Measurements from ENCODE around the gene MDM2.

MDM2 gene

GRCh38 chr12:68807576-68808387 is at the start of gene MDM2:
MDM2 (plus strand) TSS chr12:68808177; CDS start chr12:68808478, 301 bp downstream.
- Histone ChIP-seq H3K4me1 (ENCODE audit: control insufficient read depth, insufficient read depth, low read length) (peaks cover 21% of the 10 kb centered on the region), H3K9ac (ENCODE audit: low read depth, low read length) (peak within 1 kb of the TSS; percentile 100), H3K9me3 (ENCODE audit: control insufficient read depth, insufficient read depth, low read length) (no peaks in the 10 kb centered on the region), H3K4me3 (ENCODE audit: low read depth, low read length) (peak within 1 kb of the TSS; percentile 82), H3K27ac (ENCODE audit: low read depth, low read length) (peak within 1 kb of the TSS; percentile 100), H3K36me3 (ENCODE audit: control insufficient read depth, insufficient read depth, low read length) (peaks cover 32% of the 10 kb centered on the region), H3K27me3 (ENCODE audit: control insufficient read depth, insufficient read depth, low read length) (no peaks in the 10 kb centered on the region)

DNA sequence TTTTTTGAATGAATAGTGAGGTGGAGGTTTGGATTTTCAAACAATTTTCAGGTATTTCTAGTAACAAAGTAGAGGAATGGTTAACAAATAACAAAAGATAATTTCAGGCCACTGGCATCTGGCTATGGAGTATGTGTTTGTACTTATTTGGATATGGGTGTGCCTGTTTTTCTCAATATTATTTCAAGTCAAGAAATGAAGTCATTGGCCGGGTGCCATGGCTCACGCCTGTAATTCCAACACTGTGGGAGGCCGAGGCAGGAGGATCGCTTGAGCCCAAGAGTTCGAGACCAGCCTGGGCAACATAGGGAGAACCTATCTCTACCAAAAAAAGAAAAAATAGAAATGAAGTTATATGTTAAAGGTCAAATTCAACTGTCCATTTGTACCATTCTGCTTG is 48.1 kb upstream of the MDM2 start:
- Histone ChIP-seq H3K4me1 (ENCODE audit: control insufficient read depth, insufficient read depth, low read length) (no peaks in the 10 kb centered on the region), H3K27me3 (ENCODE audit: control insufficient read depth, insufficient read depth, low read length) (no peaks in the 10 kb centered on the region), H3K4me3 (ENCODE audit: low read depth, low read length) (no peak overlapping the region), H3K9ac (ENCODE audit: low read depth, low read length) (no peak overlapping the region), H3K36me3 (ENCODE audit: control insufficient read depth, insufficient read depth, low read length) (peaks cover 61% of the 10 kb centered on the region), H3K27ac (ENCODE audit: low read depth, low read length) (no peak overlapping the region), H3K9me3 (ENCODE audit: control insufficient read depth, insufficient read depth, low read length) (no peaks in the 10 kb centered on the region)

DNA sequence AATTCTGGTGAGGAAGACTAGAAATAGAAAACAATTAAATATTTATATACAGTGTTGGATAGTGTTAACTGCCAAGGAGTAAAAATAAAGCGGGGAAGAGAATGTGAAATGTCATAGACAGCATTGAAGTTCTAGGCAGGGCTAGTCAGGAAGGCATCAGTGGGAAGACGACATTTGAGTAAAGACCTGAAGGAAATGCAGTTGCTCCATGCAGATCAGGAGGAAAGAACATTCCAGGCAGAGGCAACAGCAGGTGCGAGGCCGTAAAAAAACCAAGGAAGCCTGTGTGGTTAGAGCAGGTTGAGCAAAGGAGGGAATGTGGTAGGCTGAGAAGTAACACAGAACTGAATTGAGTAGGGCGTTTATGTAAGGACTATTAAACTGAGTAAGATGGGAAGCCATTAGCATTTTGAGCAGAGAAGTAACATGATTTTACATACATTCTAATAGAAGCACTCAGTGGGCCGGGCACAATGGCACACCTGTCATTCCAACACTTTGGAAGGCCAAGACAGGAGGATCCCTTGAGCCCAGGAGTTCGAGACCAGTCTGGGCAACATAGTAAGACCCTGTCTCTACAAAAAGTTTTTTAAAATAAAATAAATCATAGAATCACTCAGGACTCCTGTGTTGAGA is 47.1 kb upstream of the MDM2 start:
- Histone ChIP-seq H3K27ac (ENCODE audit: low read depth, low read length) (no peak overlapping the region), H3K27me3 (ENCODE audit: control insufficient read depth, insufficient read depth, low read length) (no peaks in the 10 kb centered on the region), H3K9me3 (ENCODE audit: control insufficient read depth, insufficient read depth, low read length) (no peaks in the 10 kb centered on the region), H3K4me1 (ENCODE audit: control insufficient read depth, insufficient read depth, low read length) (no peaks in the 10 kb centered on the region), H3K36me3 (ENCODE audit: control insufficient read depth, insufficient read depth, low read length) (peaks cover 50% of the 10 kb centered on the region), H3K4me3 (ENCODE audit: low read depth, low read length) (no peak overlapping the region), H3K9ac (ENCODE audit: low read depth, low read length) (no peak overlapping the region)

DNA sequence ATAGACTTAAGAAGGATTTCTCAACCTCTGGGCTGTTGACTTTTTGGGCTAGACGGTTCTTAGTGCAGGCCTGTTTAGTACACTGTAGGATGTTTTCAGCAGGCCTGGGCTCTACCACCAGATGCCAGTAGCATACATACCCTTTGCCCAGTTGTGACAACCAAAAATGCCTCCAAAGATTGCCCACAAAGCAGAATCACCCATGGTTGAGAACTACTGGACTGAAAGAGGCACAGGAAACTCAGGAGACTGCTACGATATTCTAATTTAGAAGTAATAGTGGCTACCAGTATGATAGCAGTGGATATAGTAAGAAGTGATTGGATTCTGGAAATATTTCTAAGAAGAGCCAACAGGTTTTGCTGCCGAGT is 46.5 kb upstream of the MDM2 start:
- H3K27ac ChIP-seq (ENCODE audit: low read depth, low read length), result no peak overlapping the region
- H3K4me1 ChIP-seq (ENCODE audit: control insufficient read depth, insufficient read depth, low read length), result no peaks in the 10 kb centered on the region
- no peak overlapping the region for H3K4me3 ChIP-seq (ENCODE audit: low read depth, low read length)
- H3K9me3 ChIP-seq (ENCODE audit: control insufficient read depth, insufficient read depth, low read length), result no peaks in the 10 kb centered on the region
- H3K27me3 ChIP-seq (ENCODE audit: control insufficient read depth, insufficient read depth, low read length), result no peaks in the 10 kb centered on the region
- no peak overlapping the region for H3K9ac ChIP-seq (ENCODE audit: low read depth, low read length)
- peaks cover 47% of the 10 kb centered on the region for H3K36me3 ChIP-seq (ENCODE audit: control insufficient read depth, insufficient read depth, low read length)

- Histone ChIP-seq H3K9me3 (ENCODE audit: control insufficient read depth, insufficient read depth, low read length) (no peaks in the 10 kb centered on the region), H3K36me3 (ENCODE audit: control insufficient read depth, insufficient read depth, low read length) (peaks cover 46% of the 10 kb centered on the region), H3K9ac (ENCODE audit: low read depth, low read length) (no peak overlapping the region), H3K27me3 (ENCODE audit: control insufficient read depth, insufficient read depth, low read length) (no peaks in the 10 kb centered on the region), H3K4me1 (ENCODE audit: control insufficient read depth, insufficient read depth, low read length) (no peaks in the 10 kb centered on the region), H3K4me3 (ENCODE audit: low read depth, low read length) (no peak overlapping the region), H3K27ac (ENCODE audit: low read depth, low read length) (no peak overlapping the region)
Observed at GRCh38 chr12:68761901-68762630, 45.9 kb upstream of the MDM2 start.

GRCh38 chr12:68762691-68763090 is 45.3 kb upstream of the MDM2 start:
- H3K9me3 ChIP-seq (ENCODE audit: control insufficient read depth, insufficient read depth, low read length), result no peaks in the 10 kb centered on the region
- H3K4me3 ChIP-seq (ENCODE audit: low read depth, low read length), result no peak overlapping the region
- H3K36me3 ChIP-seq (ENCODE audit: control insufficient read depth, insufficient read depth, low read length), result peaks cover 40% of the 10 kb centered on the region
- no peaks in the 10 kb centered on the region for H3K27me3 ChIP-seq (ENCODE audit: control insufficient read depth, insufficient read depth, low read length)
- H3K9ac ChIP-seq (ENCODE audit: low read depth, low read length), result no peak overlapping the region
- no peak overlapping the region for H3K27ac ChIP-seq (ENCODE audit: low read depth, low read length)
- no peaks in the 10 kb centered on the region for H3K4me1 ChIP-seq (ENCODE audit: control insufficient read depth, insufficient read depth, low read length)

DNA sequence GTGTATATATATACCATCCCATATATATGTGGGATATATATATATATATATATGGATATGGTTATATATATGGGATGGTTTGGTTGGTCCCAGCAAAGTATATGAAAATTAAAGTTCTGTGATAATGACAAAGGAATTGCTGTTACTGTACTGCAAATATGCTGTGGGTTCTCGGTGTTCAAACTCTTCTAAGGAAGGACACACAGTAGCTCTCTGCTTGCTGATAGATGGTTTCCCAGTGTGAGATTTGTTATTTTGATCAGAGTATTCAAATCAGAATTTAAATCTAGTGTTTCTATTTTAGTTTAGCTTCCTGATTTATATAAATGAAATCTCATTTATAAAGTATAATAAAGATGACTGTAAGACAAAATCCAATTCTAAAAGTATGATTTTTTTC is 42.3 kb upstream of the MDM2 start:
- Histone ChIP-seq H3K4me1 (ENCODE audit: control insufficient read depth, insufficient read depth, low read length) (no peaks in the 10 kb centered on the region), H3K27ac (ENCODE audit: low read depth, low read length) (no peak overlapping the region), H3K4me3 (ENCODE audit: low read depth, low read length) (no peak overlapping the region), H3K9ac (ENCODE audit: low read depth, low read length) (no peak overlapping the region), H3K9me3 (ENCODE audit: control insufficient read depth, insufficient read depth, low read length) (no peaks in the 10 kb centered on the region), H3K27me3 (ENCODE audit: control insufficient read depth, insufficient read depth, low read length) (no peaks in the 10 kb centered on the region), H3K36me3 (ENCODE audit: control insufficient read depth, insufficient read depth, low read length) (peaks cover 20% of the 10 kb centered on the region)

- Histone ChIP-seq H3K27me3 (ENCODE audit: control insufficient read depth, insufficient read depth, low read length) (no peaks in the 10 kb centered on the region), H3K36me3 (ENCODE audit: control insufficient read depth, insufficient read depth, low read length) (peaks cover 20% of the 10 kb centered on the region), H3K27ac (ENCODE audit: low read depth, low read length) (no peak overlapping the region), H3K9ac (ENCODE audit: low read depth, low read length) (no peak overlapping the region), H3K4me3 (ENCODE audit: low read depth, low read length) (no peak overlapping the region), H3K4me1 (ENCODE audit: control insufficient read depth, insufficient read depth, low read length) (no peaks in the 10 kb centered on the region), H3K9me3 (ENCODE audit: control insufficient read depth, insufficient read depth, low read length) (no peaks in the 10 kb centered on the region)
Observed at GRCh38 chr12:68766646-68767045, 41.3 kb upstream of the MDM2 start.

GRCh38 chr12:68767191-68767590 is 40.8 kb upstream of the MDM2 start:
- no peak overlapping the region for H3K4me3 ChIP-seq (ENCODE audit: low read depth, low read length)

GRCh38 chr12:68768431-68768939 is 39.5 kb upstream of the MDM2 start:
- H3K9ac ChIP-seq (ENCODE audit: low read depth, low read length), result no peak overlapping the region
- no peaks in the 10 kb centered on the region for H3K27me3 ChIP-seq (ENCODE audit: control insufficient read depth, insufficient read depth, low read length)
- H3K4me3 ChIP-seq (ENCODE audit: low read depth, low read length), result no peak overlapping the region
- H3K27ac ChIP-seq (ENCODE audit: low read depth, low read length), result no peak overlapping the region
- H3K4me1 ChIP-seq (ENCODE audit: control insufficient read depth, insufficient read depth, low read length), result no peaks in the 10 kb centered on the region
- peaks cover 13% of the 10 kb centered on the region; the same call in 1 of the 2 replicates for H3K36me3 ChIP-seq (ENCODE audit: control insufficient read depth, insufficient read depth, low read length)
- no peaks in the 10 kb centered on the region for H3K9me3 ChIP-seq (ENCODE audit: control insufficient read depth, insufficient read depth, low read length)

More at GRCh38 chr12:68767191-68767590, 40.8 kb upstream of the MDM2 start:
- Histone ChIP-seq H3K4me1 (ENCODE audit: control insufficient read depth, insufficient read depth, low read length) (no peaks in the 10 kb centered on the region), H3K36me3 (ENCODE audit: control insufficient read depth, insufficient read depth, low read length) (peaks cover 20% of the 10 kb centered on the region), H3K27ac (ENCODE audit: low read depth, low read length) (no peak overlapping the region), H3K9ac (ENCODE audit: low read depth, low read length) (no peak overlapping the region), H3K9me3 (ENCODE audit: control insufficient read depth, insufficient read depth, low read length) (no peaks in the 10 kb centered on the region), H3K27me3 (ENCODE audit: control insufficient read depth, insufficient read depth, low read length) (no peaks in the 10 kb centered on the region)

- Histone ChIP-seq H3K9ac (ENCODE audit: low read depth, low read length) (no peak overlapping the region), H3K27ac (ENCODE audit: low read depth, low read length) (no peak overlapping the region), H3K4me3 (ENCODE audit: low read depth, low read length) (no peak overlapping the region), H3K4me1 (ENCODE audit: control insufficient read depth, insufficient read depth, low read length) (no peaks in the 10 kb centered on the region), H3K27me3 (ENCODE audit: control insufficient read depth, insufficient read depth, low read length) (no peaks in the 10 kb centered on the region), H3K9me3 (ENCODE audit: control insufficient read depth, insufficient read depth, low read length) (no peaks in the 10 kb centered on the region), H3K36me3 (ENCODE audit: control insufficient read depth, insufficient read depth, low read length) (peaks cover 5% of the 10 kb centered on the region; the same call in 1 of the 2 replicates)
Observed at GRCh38 chr12:68769941-68770340, 38.0 kb upstream of the MDM2 start.

Data from HUES48 (cell line).